ENCODE results near the gene NBEAL2.

GRCh38 chr3:46986055-46986730 is 6.7 kb downstream of the NBEAL2 start:
- no peak for TF ChIP-seq CTCF (IDR thresholded peaks at IDR 0.05)
- TF ChIP-seq ESRRA (CRISPR knock-in tag; IDR thresholded peaks at IDR 0.05; ENCODE audit: borderline replicate concordance) = no peak
- TF ChIP-seq ARID4B (CRISPR knock-in tag; IDR thresholded peaks at IDR 0.05; ENCODE audit: borderline replicate concordance) = no peak
- TF ChIP-seq ZSCAN18 (CRISPR knock-in tag; IDR thresholded peaks at IDR 0.05) = no peak
- TF ChIP-seq HMGXB4 (CRISPR knock-in tag; IDR thresholded peaks at IDR 0.05) = no peak
- TF ChIP-seq ZMAT4 (CRISPR knock-in tag; IDR thresholded peaks at IDR 0.05) = no peak
- TF ChIP-seq ZBTB21 (CRISPR knock-in tag; IDR thresholded peaks at IDR 0.05; ENCODE audit: borderline replicate concordance) = no peak
- no peak for TF ChIP-seq ATF3 (CRISPR knock-in tag; conservative IDR thresholded peaks at IDR 0.05)
- no peak for TF ChIP-seq USF1 (CRISPR knock-in tag; IDR thresholded peaks at IDR 0.05)

Measured in WTC11 (cell line).